Measurements from ENCODE around the gene KLB.
A peak's percentile ranks its signal among the peaks of the same experiment; 100 is the strongest.
"Not testable (repeated sequence)": the region's sequence is repeated elsewhere in the genome, so short reads cannot be mapped to it uniquely, and the experiment has no call there.

The KLB gene

GRCh38 chr4:39455486-39455885 lies 48.8 kb downstream of the KLB start:
- Histone ChIP-seq H3K36me3 (replicated peaks; ENCODE audit: insufficient read depth, low read length) (peaks cover 25% of the 10 kb centered on the region), H2AFZ (ENCODE audit: low read length) (no peak overlapping the region), H3K9me3 (replicated peaks; ENCODE audit: insufficient read depth, low read length) (no peaks in the 10 kb centered on the region), H3K4me1 (ENCODE audit: low read length) (peaks cover 12% of the 10 kb centered on the region; the same call in 1 of the 2 replicates), H3K79me2 (ENCODE audit: low read length) (peaks cover 40% of the 10 kb centered on the region), H3F3A (ENCODE audit: insufficient read depth, low read length) (peaks cover 50% of the 10 kb centered on the region), H3K9ac (ENCODE audit: low read length) (no peak overlapping the region), H3K4me3 (ENCODE audit: low read length) (no peak overlapping the region), H4K20me1 (ENCODE audit: insufficient read depth, low read length) (peaks cover 16% of the 10 kb centered on the region), H3K27me3 (replicated peaks; ENCODE audit: insufficient read depth, low read length) (no peaks in the 10 kb centered on the region), H3K27ac (ENCODE audit: low read length) (no peak overlapping the region), H3K9me2 (replicated peaks; ENCODE audit: insufficient read depth, low read length) (no peaks in the 10 kb centered on the region), H3K4me2 (ENCODE audit: low read depth, low read length) (no peak overlapping the region)
- TF ChIP-seq EZH2phosphoT487 (IDR thresholded peaks at IDR 0.05; ENCODE audit: low read length), result no peak
- no peak for TF ChIP-seq CTCF (IDR thresholded peaks at IDR 0.05; ENCODE audit: low read length)
- no peak for TF ChIP-seq EZH2 (optimal IDR thresholded peaks at IDR 0.05; ENCODE audit: low read depth, low read length)
- no peak for DNase-seq

GRCh38 chr4:39456946-39457763 lies 50.4 kb downstream of the KLB start:
- peaks cover 16% of the 10 kb centered on the region for H4K20me1 ChIP-seq (ENCODE audit: insufficient read depth, low read length)
- peaks cover 12% of the 10 kb centered on the region; the same call in 1 of the 2 replicates for H3K4me1 ChIP-seq (ENCODE audit: low read length)
- no peak overlapping the region; the same call in 1 of the 2 replicates for H3K27ac ChIP-seq (ENCODE audit: low read length)
- H3K4me2 ChIP-seq (ENCODE audit: low read depth, low read length), result peak overlapping the region; percentile 97
- H3K36me3 ChIP-seq (replicated peaks; ENCODE audit: insufficient read depth, low read length), result peaks cover 25% of the 10 kb centered on the region
- H3K27me3 ChIP-seq (replicated peaks; ENCODE audit: insufficient read depth, low read length), result no peaks in the 10 kb centered on the region
- H3K4me3 ChIP-seq (ENCODE audit: low read length), result peak overlapping the region; percentile 90
- no peak overlapping the region for H2AFZ ChIP-seq (ENCODE audit: low read length)
- H3K9ac ChIP-seq (ENCODE audit: low read length), result peak overlapping the region; percentile 97
- peaks cover 38% of the 10 kb centered on the region for H3F3A ChIP-seq (ENCODE audit: insufficient read depth, low read length)
- H3K9me2 ChIP-seq (replicated peaks; ENCODE audit: insufficient read depth, low read length), result no peaks in the 10 kb centered on the region
- no peak for DNase-seq
- no peaks in the 10 kb centered on the region for H3K9me3 ChIP-seq (replicated peaks; ENCODE audit: insufficient read depth, low read length)
- peaks cover 43% of the 10 kb centered on the region for H3K79me2 ChIP-seq (ENCODE audit: low read length)
- TF ChIP-seq CTCF (IDR thresholded peaks at IDR 0.05; ENCODE audit: low read length), result no peak
- TF ChIP-seq EZH2phosphoT487 (IDR thresholded peaks at IDR 0.05; ENCODE audit: low read length), result no peak
- TF ChIP-seq EZH2 (optimal IDR thresholded peaks at IDR 0.05; ENCODE audit: low read depth, low read length), result no peak

GRCh38 chr4:39458161-39458504 lies 51.4 kb downstream of the KLB start:
- Histone ChIP-seq H3K4me3 (ENCODE audit: low read length) (peak overlapping the region; percentile 90), H2AFZ (ENCODE audit: low read length) (peak overlapping the region; percentile 59; the same call in 1 of the 2 replicates), H3K27ac (ENCODE audit: low read length) (peak overlapping the region; percentile 80; the same call in 1 of the 2 replicates), H3K4me2 (ENCODE audit: low read depth, low read length) (peak overlapping the region; percentile 97), H3K79me2 (ENCODE audit: low read length) (peaks cover 43% of the 10 kb centered on the region), H3K36me3 (replicated peaks; ENCODE audit: insufficient read depth, low read length) (peaks cover 25% of the 10 kb centered on the region), H3K4me1 (ENCODE audit: low read length) (peaks cover 12% of the 10 kb centered on the region; the same call in 1 of the 2 replicates), H3K9ac (ENCODE audit: low read length) (peak overlapping the region; percentile 97), H4K20me1 (ENCODE audit: insufficient read depth, low read length) (peaks cover 16% of the 10 kb centered on the region), H3F3A (ENCODE audit: insufficient read depth, low read length) (peaks cover 31% of the 10 kb centered on the region)
- H3K27me3 ChIP-seq (replicated peaks; ENCODE audit: insufficient read depth, low read length); H3K9me3 ChIP-seq (replicated peaks; ENCODE audit: insufficient read depth, low read length); H3K9me2 ChIP-seq (replicated peaks; ENCODE audit: insufficient read depth, low read length); DNase-seq: not testable (repeated sequence)
